ENCODE data around the gene FLT4. TPM values are rescaled to one million over a fixed set of nuclear protein-coding genes. Genes with fewer than 3 reads are reported as not detected.

Gene FLT4
- total RNA-seq, 1 experiment from 2014 or later = 0.44 TPM

GRCh38 chr5:180618487-180618828 lies 30.9 kb downstream of the FLT4 start:
- ChIA-PET CTCF (no interaction called here), POLR2A (no interaction called here)
- Histone ChIP-seq H3K27me3 (ENCODE audit: control insufficient read depth, insufficient read depth, low read length) (no peaks in the 10 kb centered on the region; the same call in 1 of the 2 replicates), H3K4me1 (ENCODE audit: control insufficient read depth, insufficient read depth, low read length) (no peaks in the 10 kb centered on the region), H3K27ac (ENCODE audit: low read length) (no peak overlapping the region), H3K4me3 (ENCODE audit: low read depth in 2 of 2, low read length in 2 of 2) (no peak overlapping the region), H3K36me3 (ENCODE audit: control insufficient read depth, insufficient read depth, low read length) (no peaks in the 10 kb centered on the region), H3K9me3 (ENCODE audit: control insufficient read depth, insufficient read depth, low read depth, low read length) (no peaks in the 10 kb centered on the region)
- no peak for DNase-seq (ENCODE audit: low read depth, low spot score)
- no peak for ATAC-seq
- TF ChIP-seq TCF7L2 (IDR thresholded peaks at IDR 0.05; ENCODE audit: low read depth, low read length) = no peak
- TF ChIP-seq CTCF (IDR thresholded peaks at IDR 0.05) = no peak
- no peak for TF ChIP-seq SIN3A (IDR thresholded peaks at IDR 0.05; ENCODE audit: borderline replicate concordance, insufficient read depth, low read depth, low read length)
- no peak for TF ChIP-seq REST (IDR thresholded peaks at IDR 0.05; ENCODE audit: insufficient read depth in 1 of 2, low read depth in 2 of 2, low read length in 1 of 2)
- no peak for TF ChIP-seq POLR2AphosphoS5 (IDR thresholded peaks at IDR 0.05; ENCODE audit: low read depth, low read length)
- in situ Hi-C loops (cut with HindIII; ENCODE audit: low pct_unique_long_range_greater_than_20kb, low sequenced_read_pairs) (no loop called here), intact Hi-C loops (cut with micrococcal nuclease; ENCODE audit: unreplicated experiment) (no loop called here)
- BruUV-seq (replicated peaks) = no TSS peak

GRCh38 chr5:180613814-180614188 lies 35.6 kb downstream of the FLT4 start:
- CTCF ChIA-PET = interaction anchor here (1.2 kb wide), 1 partner anchor 105 kb away, joined by 4 read pairs; no protein-coding TSS in a partner anchor
- no peaks in the 10 kb centered on the region for H3K9me3 ChIP-seq (ENCODE audit: control insufficient read depth, insufficient read depth, low read depth, low read length)
- no peaks in the 10 kb centered on the region for H3K27me3 ChIP-seq (ENCODE audit: control insufficient read depth, insufficient read depth, low read length)
- BruUV-seq (replicated peaks) = no TSS peak
- no peak for DNase-seq (ENCODE audit: low read depth, low spot score)
- intact Hi-C loops (cut with micrococcal nuclease; ENCODE audit: unreplicated experiment) = loop anchor here (5.0 kb wide), 1 partner anchor 58 kb away; no protein-coding TSS in a partner anchor
- H3K4me1 ChIP-seq (ENCODE audit: control insufficient read depth, insufficient read depth, low read length) = no peaks in the 10 kb centered on the region
- H3K27ac ChIP-seq (ENCODE audit: low read length) = no peak overlapping the region
- no peak overlapping the region for H3K4me3 ChIP-seq (ENCODE audit: low read depth in 2 of 2, low read length in 2 of 2)
- POLR2A ChIA-PET = interaction anchor here (0.7 kb wide), 1 partner anchor 32 kb away, joined by 10 read pairs; no protein-coding TSS in a partner anchor
- no peaks in the 10 kb centered on the region for H3K36me3 ChIP-seq (ENCODE audit: control insufficient read depth, insufficient read depth, low read length)
- in situ Hi-C loops (cut with HindIII; ENCODE audit: low pct_unique_long_range_greater_than_20kb, low sequenced_read_pairs) = no loop called here
- ATAC-seq = no peak
- TF ChIP-seq TCF7L2 (IDR thresholded peaks at IDR 0.05; ENCODE audit: low read depth, low read length) (no peak), CTCF (IDR thresholded peaks at IDR 0.05) (no peak), POLR2AphosphoS5 (IDR thresholded peaks at IDR 0.05; ENCODE audit: low read depth, low read length) (no peak), REST (IDR thresholded peaks at IDR 0.05; ENCODE audit: insufficient read depth in 1 of 2, low read depth in 2 of 2, low read length in 1 of 2) (no peak), SIN3A (IDR thresholded peaks at IDR 0.05; ENCODE audit: borderline replicate concordance, insufficient read depth, low read depth, low read length) (no peak)
